Measurements from ENCODE around the gene CORO2B.
"Not testable (repeated sequence)": the region's sequence is repeated elsewhere in the genome, so short reads cannot be mapped to it uniquely, and the experiment has no call there.

Gene CORO2B

GRCh38 chr15:68646696-68647095, 67.9 kb downstream of the CORO2B start:
- no peak for DNase-seq (ENCODE audit: low spot score)

GRCh38 chr15:68647361-68647760, 68.6 kb downstream of the CORO2B start:
- not testable (repeated sequence) for DNase-seq (ENCODE audit: low spot score)

GRCh38 chr15:68650901-68651709, 72.3 kb downstream of the CORO2B start:
- DNase-seq (ENCODE audit: low spot score): no peak

- DNase-seq (ENCODE audit: low spot score): no peak
These were observed 73.2 kb downstream of the CORO2B start for GRCh38 chr15:68651916-68652525.

GRCh38 chr15:68653031-68653635, 74.3 kb downstream of the CORO2B start:
- no peak for DNase-seq (ENCODE audit: low spot score)

- DNase-seq (ENCODE audit: low spot score): no peak
These were observed 75.0 kb downstream of the CORO2B start for GRCh38 chr15:68653801-68654200.

GRCh38 chr15:68654786-68655560, 76.2 kb downstream of the CORO2B start:
- no peak for DNase-seq (ENCODE audit: low spot score)

GRCh38 chr15:68655686-68656437, 77.1 kb downstream of the CORO2B start:
- no peak for DNase-seq (ENCODE audit: low spot score)

- DNase-seq (ENCODE audit: low spot score): no peak
These were observed 77.6 kb downstream of the CORO2B start for GRCh38 chr15:68656438-68656739.

- DNase-seq (ENCODE audit: low spot score): no peak
These were observed 79.4 kb downstream of the CORO2B start for GRCh38 chr15:68658151-68658550.

- DNase-seq (ENCODE audit: low spot score): no peak
These were observed 80.0 kb downstream of the CORO2B start for GRCh38 chr15:68658641-68659358.

GRCh38 chr15:68663526-68663925, 84.7 kb downstream of the CORO2B start:
- DNase-seq (ENCODE audit: low spot score): no peak

- DNase-seq (ENCODE audit: low spot score): no peak
These were observed 87.5 kb downstream of the CORO2B start for GRCh38 chr15:68666120-68666811.

GRCh38 chr15:68666812-68667450, 88.1 kb downstream of the CORO2B start:
- DNase-seq (ENCODE audit: low spot score): no peak

GRCh38 chr15:68667800-68668625, 89.2 kb downstream of the CORO2B start:
- DNase-seq (ENCODE audit: low spot score): no peak

GRCh38 chr15:68668926-68669600, 90.3 kb downstream of the CORO2B start:
- DNase-seq (ENCODE audit: low spot score): no peak

GRCh38 chr15:68672251-68672650, 93.5 kb downstream of the CORO2B start:
- no peak for DNase-seq (ENCODE audit: low spot score)

- no peak for DNase-seq (ENCODE audit: low spot score)
These were observed 94.0 kb downstream of the CORO2B start for GRCh38 chr15:68672781-68673205.

- no peak for DNase-seq (ENCODE audit: low spot score)
These were observed 96.2 kb downstream of the CORO2B start for GRCh38 chr15:68674975-68675374.
